Nephron (organoid): ENCODE measurements around the gene HIVEP1.

ENCODE experiments used
- H3K27ac Mint-ChIP-seq, 3 experiments: 2 replicates each; pipeline ENCODE4 v1.8.0; 2020; ENCODE audit warnings: mixed read lengths in 3 of 3, mild to moderate bottlenecking in 2 of 3, moderate library complexity in 1 of 3
- H3K27me3 Mint-ChIP-seq: 2 replicates; pipeline ENCODE4 v1.8.0; 2021; ENCODE audit warnings: low read depth, mild to moderate bottlenecking, moderate library complexity, mixed read lengths
- H3K36me3 Mint-ChIP-seq: 2 replicates; pipeline ENCODE4 v1.8.0; 2020; ENCODE audit warnings: low read depth, mixed read lengths
- H3K4me1 Mint-ChIP-seq: 2 replicates; pipeline ENCODE4 v1.8.0; 2020; ENCODE audit warnings: mixed read lengths
- H3K4me3 Mint-ChIP-seq, 3 experiments: 2 replicates each; pipeline ENCODE4 v1.8.0; 2020; ENCODE audit warnings: mild to moderate bottlenecking in 3 of 3, mixed read lengths in 3 of 3, moderate library complexity in 2 of 3
- H3K9me3 Mint-ChIP-seq: 2 replicates; pipeline ENCODE4 v1.8.0; 2020; ENCODE audit warnings: mixed read lengths
- TF ChIP-seq, protein P1 (sequence below), 3 experiments: fragments of 200-600 bp; sonication (generic); IDR thresholded peaks; one replicate each; pipeline ENCODE4 v1.5.0; 2021; ENCODE audit warnings: antibody characterized with exemption in 3 of 3; ENCODE audit not compliant: unreplicated experiment in 3 of 3

The HIVEP1 gene

DNA sequence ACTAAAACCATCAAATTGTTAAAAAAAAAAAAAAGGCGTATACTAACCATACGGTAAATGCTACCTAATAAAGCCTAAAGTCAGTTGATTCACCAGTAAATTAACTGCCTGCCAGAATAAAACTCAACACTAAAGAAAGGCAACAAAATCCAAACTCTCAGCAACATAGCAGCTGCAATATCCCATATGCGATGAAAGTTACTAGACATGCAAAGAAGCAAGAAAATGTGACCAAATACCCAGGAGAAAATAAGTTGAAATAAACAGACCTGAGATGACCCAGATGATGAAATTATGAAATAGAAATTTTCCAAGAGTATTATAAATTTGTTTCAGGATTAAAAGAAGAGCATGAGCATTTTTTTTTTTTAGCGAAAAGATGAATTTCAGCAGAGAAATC, 174.4 kb downstream of the HIVEP1 start:
- no peaks in the 10 kb centered on the region for H3K36me3 Mint-ChIP-seq
- H3K4me1 Mint-ChIP-seq: no peaks in the 10 kb centered on the region
- no peak overlapping the region for H3K4me3 Mint-ChIP-seq
- no peaks in the 10 kb centered on the region for H3K9me3 Mint-ChIP-seq
- H3K27ac Mint-ChIP-seq: no peak overlapping the region
- H3K27me3 Mint-ChIP-seq: no peaks in the 10 kb centered on the region
- TF ChIP-seq, protein P1, sequence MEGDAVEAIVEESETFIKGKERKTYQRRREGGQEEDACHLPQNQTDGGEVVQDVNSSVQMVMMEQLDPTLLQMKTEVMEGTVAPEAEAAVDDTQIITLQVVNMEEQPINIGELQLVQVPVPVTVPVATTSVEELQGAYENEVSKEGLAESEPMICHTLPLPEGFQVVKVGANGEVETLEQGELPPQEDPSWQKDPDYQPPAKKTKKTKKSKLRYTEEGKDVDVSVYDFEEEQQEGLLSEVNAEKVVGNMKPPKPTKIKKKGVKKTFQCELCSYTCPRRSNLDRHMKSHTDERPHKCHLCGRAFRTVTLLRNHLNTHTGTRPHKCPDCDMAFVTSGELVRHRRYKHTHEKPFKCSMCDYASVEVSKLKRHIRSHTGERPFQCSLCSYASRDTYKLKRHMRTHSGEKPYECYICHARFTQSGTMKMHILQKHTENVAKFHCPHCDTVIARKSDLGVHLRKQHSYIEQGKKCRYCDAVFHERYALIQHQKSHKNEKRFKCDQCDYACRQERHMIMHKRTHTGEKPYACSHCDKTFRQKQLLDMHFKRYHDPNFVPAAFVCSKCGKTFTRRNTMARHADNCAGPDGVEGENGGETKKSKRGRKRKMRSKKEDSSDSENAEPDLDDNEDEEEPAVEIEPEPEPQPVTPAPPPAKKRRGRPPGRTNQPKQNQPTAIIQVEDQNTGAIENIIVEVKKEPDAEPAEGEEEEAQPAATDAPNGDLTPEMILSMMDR (IDR thresholded peaks at IDR 0.05; ENCODE audit: unreplicated experiment in 3 of 3): no peak

DNA sequence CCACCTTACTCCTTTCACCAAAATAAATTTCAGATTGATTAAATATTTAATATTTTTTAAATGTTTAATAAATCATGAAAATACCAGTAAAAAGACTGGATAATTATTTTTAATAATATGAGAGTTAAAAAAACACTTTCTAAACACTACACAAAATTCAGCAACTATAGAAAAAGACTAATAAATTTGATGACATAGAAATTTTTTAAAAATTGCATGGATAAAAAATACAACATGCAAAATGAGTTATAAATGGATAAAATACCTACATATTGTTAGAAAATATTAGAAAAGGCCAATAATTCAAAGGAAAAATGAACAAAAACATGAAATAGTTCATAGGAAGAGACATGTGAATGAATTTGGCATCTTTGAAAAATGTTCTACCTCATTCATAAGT, 177.0 kb downstream of the HIVEP1 start:
- H3K36me3 Mint-ChIP-seq: no peaks in the 10 kb centered on the region
- no peak overlapping the region for H3K27ac Mint-ChIP-seq
- no peaks in the 10 kb centered on the region for H3K27me3 Mint-ChIP-seq
- no peak overlapping the region for H3K4me3 Mint-ChIP-seq
- no peaks in the 10 kb centered on the region for H3K9me3 Mint-ChIP-seq
- TF ChIP-seq, protein P1 (IDR thresholded peaks at IDR 0.05; ENCODE audit: unreplicated experiment in 3 of 3): no peak
- H3K4me1 Mint-ChIP-seq: no peaks in the 10 kb centered on the region

DNA sequence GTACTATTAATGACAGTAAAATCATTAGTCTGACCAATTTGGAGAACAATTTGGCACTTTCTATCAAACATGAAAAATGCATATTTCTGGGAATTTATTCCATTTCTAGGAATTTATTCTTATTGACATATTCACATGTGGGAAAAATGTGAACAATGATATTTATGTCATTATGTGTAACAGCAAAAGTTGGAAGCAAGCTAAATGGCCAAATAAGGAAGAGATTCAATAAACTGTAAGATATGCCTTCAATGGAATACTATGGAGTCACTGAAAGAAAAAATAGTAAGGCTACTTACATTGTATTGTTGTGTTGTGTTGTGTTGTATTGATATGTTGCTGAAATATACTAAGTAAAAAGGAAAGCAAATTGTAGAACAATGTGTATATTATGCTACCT, 177.5 kb downstream of the HIVEP1 start:
- TF ChIP-seq, protein P1 (IDR thresholded peaks at IDR 0.05; ENCODE audit: unreplicated experiment in 3 of 3): no peak
- no peak overlapping the region for H3K27ac Mint-ChIP-seq
- H3K4me3 Mint-ChIP-seq: no peak overlapping the region
- no peaks in the 10 kb centered on the region for H3K27me3 Mint-ChIP-seq
- H3K9me3 Mint-ChIP-seq: no peaks in the 10 kb centered on the region
- no peaks in the 10 kb centered on the region for H3K4me1 Mint-ChIP-seq
- no peaks in the 10 kb centered on the region for H3K36me3 Mint-ChIP-seq

DNA sequence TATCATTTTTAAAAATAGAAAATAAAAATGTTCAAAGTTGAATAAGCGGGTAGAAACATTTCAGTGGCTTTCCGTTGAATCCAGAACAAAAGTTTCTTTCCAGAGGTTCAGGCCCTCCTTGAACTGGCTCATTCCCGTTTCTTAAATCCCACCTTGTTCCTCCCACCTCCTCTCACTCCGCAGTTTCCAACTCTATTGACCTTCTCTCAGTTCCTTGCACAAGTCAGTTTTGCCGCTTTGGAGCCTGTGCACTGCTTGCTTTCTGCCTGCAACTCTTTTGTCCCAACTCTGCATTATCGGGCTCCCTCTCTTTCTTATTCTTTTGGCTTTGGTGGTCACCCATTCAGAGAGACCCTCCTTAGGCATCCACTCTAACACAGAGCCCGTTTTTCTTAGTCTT, 178.1 kb downstream of the HIVEP1 start:
- TF ChIP-seq, protein P1 (IDR thresholded peaks at IDR 0.05; ENCODE audit: unreplicated experiment in 3 of 3): no peak
- Mint-ChIP-seq H3K4me1 (no peaks in the 10 kb centered on the region), H3K27ac (no peak overlapping the region), H3K36me3 (no peaks in the 10 kb centered on the region), H3K9me3 (no peaks in the 10 kb centered on the region), H3K4me3 (no peak overlapping the region), H3K27me3 (no peaks in the 10 kb centered on the region)

DNA sequence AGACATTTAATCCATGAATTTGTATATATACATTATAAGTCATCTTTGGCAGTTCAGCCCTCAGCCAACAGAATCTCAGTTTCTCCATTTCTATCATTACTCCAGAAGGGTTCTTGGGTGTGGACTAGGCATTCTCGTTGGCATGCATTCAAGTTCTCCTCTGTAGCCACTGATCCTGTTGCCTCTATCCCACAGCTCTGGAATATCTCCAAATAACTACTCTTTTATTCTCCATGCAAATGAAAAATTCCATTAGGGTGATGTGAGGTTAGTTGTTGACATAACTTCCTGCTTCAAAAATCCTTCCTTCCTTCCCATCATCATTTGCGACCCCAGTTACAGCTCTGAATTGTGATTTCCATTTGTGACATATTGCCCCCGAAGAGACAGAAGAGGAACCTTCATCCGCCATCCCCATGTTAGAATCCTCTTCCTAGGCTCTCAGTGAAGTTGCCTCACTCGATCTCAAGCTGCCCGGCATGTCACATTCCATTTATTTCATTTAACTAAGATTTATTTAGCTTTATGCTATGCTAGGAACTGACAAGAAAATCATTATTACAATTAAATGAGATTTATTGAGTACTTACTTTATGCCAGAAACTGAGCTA, 184.3 kb downstream of the HIVEP1 start:
- H3K4me1 Mint-ChIP-seq: no peaks in the 10 kb centered on the region
- TF ChIP-seq, protein P1 (IDR thresholded peaks at IDR 0.05; ENCODE audit: unreplicated experiment in 3 of 3): no peak
- no peaks in the 10 kb centered on the region for H3K27me3 Mint-ChIP-seq

DNA sequence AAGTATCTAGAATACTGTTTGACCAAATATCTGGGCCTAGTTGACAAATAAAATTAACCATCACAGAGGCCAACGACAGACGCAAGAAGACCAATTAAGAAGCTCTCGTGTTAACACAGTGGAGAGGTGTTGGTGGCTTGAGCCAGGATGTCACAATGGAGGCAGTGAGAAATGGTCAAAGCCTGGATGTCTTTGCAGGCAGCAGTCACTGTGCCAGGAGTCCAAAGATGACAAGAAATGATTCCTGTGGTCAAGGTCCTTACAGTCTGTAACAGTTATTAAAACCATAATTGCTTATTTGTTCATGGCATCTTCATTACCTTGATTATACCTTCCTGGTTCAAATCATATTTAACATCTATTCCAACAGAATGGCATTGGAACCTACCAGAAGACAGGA, 186.7 kb downstream of the HIVEP1 start:
- Mint-ChIP-seq H3K36me3 (no peaks in the 10 kb centered on the region), H3K27ac (no peak overlapping the region), H3K27me3 (no peaks in the 10 kb centered on the region), H3K9me3 (no peaks in the 10 kb centered on the region), H3K4me3 (no peak overlapping the region), H3K4me1 (no peaks in the 10 kb centered on the region)
- TF ChIP-seq, protein P1 (IDR thresholded peaks at IDR 0.05; ENCODE audit: unreplicated experiment in 3 of 3): no peak

More for the DNA sequence above, 184.3 kb downstream of the HIVEP1 start:
- no peak overlapping the region for H3K27ac Mint-ChIP-seq
- no peaks in the 10 kb centered on the region for H3K36me3 Mint-ChIP-seq
- no peaks in the 10 kb centered on the region for H3K9me3 Mint-ChIP-seq
- H3K4me3 Mint-ChIP-seq: no peak overlapping the region
